Hippocampal formation (tissue), 2 donors: Measurements from ENCODE around the gene FLT3LG.

ENCODE experiments used
- DNase-seq, 2 donors: peaks; one replicate each; lab custom pipeline; 2025; lab: John Stamatoyannopoulos, UW

FLT3LG gene

GRCh38 chr19:49488046-49488862, 14.2 kb downstream of the FLT3LG start:
- no peak for DNase-seq

GRCh38 chr19:49488863-49489537, 15.0 kb downstream of the FLT3LG start:
- DNase-seq, result no peak

GRCh38 chr19:49489601-49490167, 15.7 kb downstream of the FLT3LG start:
- DNase-seq, result no peak

- DNase-seq, result no peak
Observed at GRCh38 chr19:49490287-49491029, 16.4 kb downstream of the FLT3LG start.

GRCh38 chr19:49491030-49491803, 17.2 kb downstream of the FLT3LG start:
- DNase-seq, result no peak

- no peak for DNase-seq
Observed at GRCh38 chr19:49491804-49492572, 18.0 kb downstream of the FLT3LG start.

GRCh38 chr19:49492573-49493405, 18.8 kb downstream of the FLT3LG start:
- DNase-seq, result no peak

- DNase-seq, result no peak
Observed at GRCh38 chr19:49496574-49497008, 22.6 kb downstream of the FLT3LG start.

- DNase-seq, result no peak
Observed at GRCh38 chr19:49497047-49497788, 23.2 kb downstream of the FLT3LG start.

- no peak for DNase-seq
Observed at GRCh38 chr19:49497789-49498103, 23.7 kb downstream of the FLT3LG start.

- no peak for DNase-seq
Observed at GRCh38 chr19:49498475-49498874, 24.5 kb downstream of the FLT3LG start.

GRCh38 chr19:49499030-49499670, 25.1 kb downstream of the FLT3LG start:
- no peak for DNase-seq

GRCh38 chr19:49502866-49503581, 29.0 kb downstream of the FLT3LG start:
- DNase-seq, result peak in 1 of 2 donors; percentile 14

GRCh38 chr19:49503582-49503962, 29.6 kb downstream of the FLT3LG start:
- DNase-seq, result no peak

- peak in 1 of 2 donors; percentile 37 for DNase-seq
Observed at GRCh38 chr19:49506575-49507105, 32.6 kb downstream of the FLT3LG start.

- no peak for DNase-seq
Observed at GRCh38 chr19:49507803-49508494, 33.9 kb downstream of the FLT3LG start.
